Activated CD8-positive, alpha-beta T cell treated with anti-CD3 and anti-CD28 coated beads for 36 hours (primary cell): ENCODE data around the gene DDAH1. TPM values are rescaled to one million over a fixed set of nuclear protein-coding genes. Genes with fewer than 3 reads are reported as not detected.
"Not testable (repeated sequence)": the region's sequence is repeated elsewhere in the genome, so short reads cannot be mapped to it uniquely, and the experiment has no call there.

Experiments used
- ATAC-seq: fragments of 200-7000 bp; cut with Tn5 transposase; one replicate; pipeline ENCODE4 v1.10.0; 2021; ENCODE audit warnings: mild to moderate bottlenecking, moderate library complexity
- CTCF ChIA-PET: fragments of 350-600 bp; sonication (Branson Sonifier 250); formaldehyde crosslinking; loops from one replicate; lab custom pipeline; 2021; ENCODE audit warnings: antibody characterized with exemption; lab: Charles Lee
- POLR2A ChIA-PET: fragments of 350-600 bp; sonication (Branson Sonifier 250); formaldehyde crosslinking; loops from one replicate; lab custom pipeline; 2021; ENCODE audit warnings: antibody characterized with exemption; lab: Charles Lee
- DNase-seq: peaks from one replicate; pipeline ENCODE4 v3.0.0-alpha.2; 2020
- H3K27ac Mint-ChIP-seq: one replicate; pipeline ENCODE4 v1.8.0; 2021; ENCODE audit warnings: mild to moderate bottlenecking, mixed read lengths
- H3K27me3 Mint-ChIP-seq: one replicate; pipeline ENCODE4 v1.8.0; 2021; ENCODE audit warnings: mixed read lengths
- H3K36me3 Mint-ChIP-seq: one replicate; pipeline ENCODE4 v1.8.0; 2021; ENCODE audit warnings: low read depth, mixed read lengths
- H3K4me1 Mint-ChIP-seq: one replicate; pipeline ENCODE4 v1.8.0; 2021; ENCODE audit warnings: low read depth, mixed read lengths
- H3K4me3 Mint-ChIP-seq: one replicate; pipeline ENCODE4 v1.8.0; 2021; ENCODE audit warnings: mild to moderate bottlenecking, moderate library complexity, mixed read lengths
- H3K9me3 Mint-ChIP-seq: one replicate; pipeline ENCODE4 v1.8.0; 2021; ENCODE audit warnings: mixed read lengths
- intact Hi-C: fragments of 100-400 bp; cut with micrococcal nuclease; formaldehyde crosslinking; loops from one replicate; pipeline ENCODE4 v1.10.0; 2022
- total RNA-seq, 2 experiments: library from RNA; stranded (reverse); gene quantifications; one replicate each; pipeline ENCODE4 v1.2.3, GENCODE V29; 2021
- TF ChIP-seq, protein P1 (sequence below): fragments of 200-600 bp; IDR thresholded peaks from one replicate; pipeline ENCODE4 v1.8.0; 2022; ENCODE audit warnings: antibody characterized with exemption, mild to moderate bottlenecking

The DDAH1 gene
- total RNA-seq, 2 experiments from 2014 or later = 0.07 to 0.09 TPM

DNA sequence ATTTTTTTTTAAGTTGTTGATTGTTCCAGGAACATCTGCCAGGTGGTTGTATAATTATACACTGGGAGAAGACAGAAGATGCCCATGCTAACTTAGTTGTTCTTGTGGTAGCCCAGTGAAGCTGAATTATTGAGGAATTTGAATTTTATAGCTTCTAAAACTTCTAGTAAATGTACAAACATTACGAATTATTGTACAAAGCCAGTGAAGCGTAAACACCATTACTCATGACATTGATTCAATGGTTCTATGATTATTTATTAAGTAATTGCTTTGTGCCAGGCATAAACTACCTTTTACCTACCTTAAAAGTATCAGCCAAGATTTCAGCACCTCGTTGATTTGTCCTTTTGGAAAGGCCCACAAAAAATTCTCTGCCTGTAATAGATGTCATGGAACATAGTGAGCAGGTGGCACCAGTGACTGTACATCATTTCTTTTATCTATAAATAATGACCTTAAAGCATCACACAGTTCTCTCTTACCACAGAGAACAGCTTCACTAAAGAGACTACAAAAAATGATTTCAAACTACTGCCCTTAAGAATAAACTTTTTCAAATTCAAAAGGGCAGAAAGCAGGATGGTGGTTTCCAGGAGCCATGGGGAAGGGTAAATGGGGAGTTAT, 113.6 kb downstream of the DDAH1 start:
- ATAC-seq (no peak), DNase-seq (no peak)
- no peaks in the 10 kb centered on the region for H3K9me3 Mint-ChIP-seq
- POLR2A ChIA-PET = no interaction called here
- TF ChIP-seq, protein P1, sequence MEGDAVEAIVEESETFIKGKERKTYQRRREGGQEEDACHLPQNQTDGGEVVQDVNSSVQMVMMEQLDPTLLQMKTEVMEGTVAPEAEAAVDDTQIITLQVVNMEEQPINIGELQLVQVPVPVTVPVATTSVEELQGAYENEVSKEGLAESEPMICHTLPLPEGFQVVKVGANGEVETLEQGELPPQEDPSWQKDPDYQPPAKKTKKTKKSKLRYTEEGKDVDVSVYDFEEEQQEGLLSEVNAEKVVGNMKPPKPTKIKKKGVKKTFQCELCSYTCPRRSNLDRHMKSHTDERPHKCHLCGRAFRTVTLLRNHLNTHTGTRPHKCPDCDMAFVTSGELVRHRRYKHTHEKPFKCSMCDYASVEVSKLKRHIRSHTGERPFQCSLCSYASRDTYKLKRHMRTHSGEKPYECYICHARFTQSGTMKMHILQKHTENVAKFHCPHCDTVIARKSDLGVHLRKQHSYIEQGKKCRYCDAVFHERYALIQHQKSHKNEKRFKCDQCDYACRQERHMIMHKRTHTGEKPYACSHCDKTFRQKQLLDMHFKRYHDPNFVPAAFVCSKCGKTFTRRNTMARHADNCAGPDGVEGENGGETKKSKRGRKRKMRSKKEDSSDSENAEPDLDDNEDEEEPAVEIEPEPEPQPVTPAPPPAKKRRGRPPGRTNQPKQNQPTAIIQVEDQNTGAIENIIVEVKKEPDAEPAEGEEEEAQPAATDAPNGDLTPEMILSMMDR = no peak
- no peak overlapping the region for H3K27ac Mint-ChIP-seq
- CTCF ChIA-PET = no interaction called here
- H3K27me3 Mint-ChIP-seq = peaks cover 3% of the 10 kb centered on the region
- intact Hi-C loops = no loop called here
- H3K36me3 Mint-ChIP-seq = no peaks in the 10 kb centered on the region
- H3K4me3 Mint-ChIP-seq = no peak overlapping the region
- no peaks in the 10 kb centered on the region for H3K4me1 Mint-ChIP-seq

DNA sequence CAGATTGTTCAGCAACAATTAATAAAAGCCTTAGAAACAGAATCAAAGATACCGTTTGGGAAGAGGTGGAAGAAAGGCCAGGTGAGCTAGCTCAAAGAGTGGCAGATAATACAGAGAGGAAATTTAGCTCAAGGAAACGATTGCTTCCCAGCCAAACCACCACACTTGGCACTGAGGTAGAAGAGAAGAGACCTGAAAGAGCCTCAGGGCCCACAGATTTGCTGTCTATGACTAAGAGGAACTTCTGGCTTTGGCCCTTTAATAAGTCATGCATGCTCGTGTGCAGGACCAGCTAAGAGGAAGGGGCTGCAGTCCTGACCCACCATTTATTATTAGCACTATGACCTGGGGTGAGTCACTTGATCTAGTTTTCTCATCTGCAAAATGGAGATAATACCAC, 115.7 kb downstream of the DDAH1 start:
- Mint-ChIP-seq H3K4me1 (no peaks in the 10 kb centered on the region), H3K27ac (no peak overlapping the region), H3K36me3 (no peaks in the 10 kb centered on the region), H3K4me3 (no peak overlapping the region), H3K9me3 (no peaks in the 10 kb centered on the region), H3K27me3 (peaks cover 4% of the 10 kb centered on the region)
- ChIA-PET POLR2A (no interaction called here), CTCF (no interaction called here)
- DNase-seq = no peak
- ATAC-seq = no peak
- intact Hi-C loops = no loop called here
- TF ChIP-seq, protein P1 = no peak

DNA sequence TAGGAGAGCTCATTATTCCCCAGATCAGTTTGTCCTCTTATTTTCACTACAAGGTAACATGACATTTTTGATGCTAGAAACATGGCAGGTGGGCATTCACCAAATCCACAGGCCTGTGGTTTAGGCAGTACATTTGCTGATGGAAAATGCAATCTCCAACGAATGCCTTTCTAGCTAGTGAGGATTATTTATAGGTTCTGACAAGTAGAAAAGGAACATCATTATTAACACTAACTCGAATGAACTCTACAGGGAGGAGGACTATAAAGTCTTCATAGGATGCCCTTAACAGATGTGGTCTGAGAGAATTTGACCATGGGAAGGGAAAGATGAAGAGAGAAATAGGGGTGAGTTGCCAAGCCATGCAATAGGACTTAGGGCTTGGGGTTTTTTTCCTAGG, 117.1 kb downstream of the DDAH1 start:
- no peak for DNase-seq
- POLR2A ChIA-PET = no interaction called here

DNA sequence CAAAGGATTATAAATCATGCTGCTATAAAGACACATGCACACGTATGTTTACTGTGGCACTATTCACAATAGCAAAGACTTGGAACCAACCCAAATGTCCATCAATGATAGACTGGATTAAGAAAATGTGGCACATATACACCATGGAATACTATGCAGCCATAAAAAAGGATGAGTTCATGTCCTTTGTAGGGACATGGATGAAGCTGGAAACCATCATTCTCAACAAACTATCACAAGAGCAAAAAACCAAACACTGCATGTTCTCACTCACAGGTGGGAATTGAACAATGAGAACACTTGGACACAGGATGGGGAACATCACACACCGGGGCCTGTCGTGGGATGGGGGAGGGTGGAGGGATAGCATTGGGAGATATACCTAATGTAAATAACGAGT, 117.7 kb downstream of the DDAH1 start:
- CTCF ChIA-PET, DNase-seq, H3K36me3 Mint-ChIP-seq, intact Hi-C loops, POLR2A ChIA-PET, H3K27me3 Mint-ChIP-seq, H3K4me1 Mint-ChIP-seq, H3K4me3 Mint-ChIP-seq, H3K9me3 Mint-ChIP-seq, H3K27ac Mint-ChIP-seq, ATAC-seq: not testable (repeated sequence)

More for the DNA sequence above, 117.1 kb downstream of the DDAH1 start:
- Mint-ChIP-seq H3K27ac (no peak overlapping the region), H3K9me3 (no peaks in the 10 kb centered on the region), H3K4me3 (no peak overlapping the region), H3K27me3 (peaks cover 2% of the 10 kb centered on the region), H3K4me1 (no peaks in the 10 kb centered on the region), H3K36me3 (no peaks in the 10 kb centered on the region)
- CTCF ChIA-PET = no interaction called here
- no peak for ATAC-seq
- TF ChIP-seq, protein P1 = no peak
- intact Hi-C loops = no loop called here

DNA sequence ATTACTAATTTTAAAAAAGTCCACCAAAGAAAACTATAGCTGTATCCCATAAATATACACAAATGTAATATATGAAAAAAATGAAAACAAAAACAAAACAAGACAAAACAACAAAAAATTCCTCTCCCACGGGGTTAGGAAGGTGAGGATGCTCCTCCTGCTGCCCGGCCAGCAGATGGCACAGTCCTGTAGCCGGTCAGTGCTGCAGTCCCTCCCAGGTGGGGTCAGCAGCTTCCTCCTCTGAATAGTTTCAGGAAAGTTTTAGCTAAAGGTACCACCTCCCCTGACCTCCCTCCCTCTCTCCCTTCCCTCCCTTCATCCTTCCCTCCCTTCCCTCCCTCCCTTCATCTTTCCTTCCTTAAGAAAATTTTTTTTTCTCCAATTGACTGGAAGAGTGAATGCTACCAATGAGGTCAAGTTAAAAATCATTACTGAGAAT, 120.7 kb downstream of the DDAH1 start:
- intact Hi-C loops = no loop called here
- Mint-ChIP-seq H3K27ac (no peak overlapping the region), H3K4me1 (no peaks in the 10 kb centered on the region), H3K4me3 (no peak overlapping the region), H3K9me3 (no peaks in the 10 kb centered on the region), H3K36me3 (no peaks in the 10 kb centered on the region), H3K27me3 (peaks cover 6% of the 10 kb centered on the region)
- TF ChIP-seq, protein P1 = no peak
- no peak for DNase-seq
- POLR2A ChIA-PET = no interaction called here
- CTCF ChIA-PET = interaction anchor here (0.8 kb wide), 1 partner anchor 85 kb away, joined by 3 read pairs; the partner anchor contains the start of gene C1orf52
- ATAC-seq = no peak
